ENCODE measurements around the gene NBL1.

GRCh38 chr1:19679691-19680090 lies 35.6 kb downstream of the NBL1 start:
- TF ChIP-seq CTCF (IDR thresholded peaks at IDR 0.05; ENCODE audit: poor library complexity), result no peak
- no peak for TF ChIP-seq EZH2 (IDR thresholded peaks at IDR 0.05; ENCODE audit: borderline replicate concordance)
